ENCODE data around the gene MLLT1.

MLLT1 gene

DNA sequence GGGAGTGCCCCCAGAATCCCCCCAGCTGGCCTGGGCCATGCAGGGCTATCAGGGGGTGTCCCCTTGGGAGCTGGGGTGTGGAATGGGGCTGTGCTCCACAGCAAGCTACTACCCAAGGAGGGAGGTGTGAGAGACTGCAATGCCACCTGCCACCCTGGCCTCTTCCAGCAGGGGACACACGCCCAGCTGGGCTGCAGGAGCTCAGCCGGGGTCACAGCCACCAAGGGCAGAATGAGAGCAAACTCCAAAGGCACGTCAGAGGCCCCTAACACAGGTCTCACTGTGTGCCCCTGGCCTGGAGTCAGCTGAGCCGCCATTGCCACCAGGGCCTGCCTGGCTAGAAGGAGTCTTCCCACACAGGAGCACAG is 55.5 kb downstream of the MLLT1 start:
- no peak for DNase-seq (ENCODE audit: low read depth)
- TF ChIP-seq, protein P1, sequence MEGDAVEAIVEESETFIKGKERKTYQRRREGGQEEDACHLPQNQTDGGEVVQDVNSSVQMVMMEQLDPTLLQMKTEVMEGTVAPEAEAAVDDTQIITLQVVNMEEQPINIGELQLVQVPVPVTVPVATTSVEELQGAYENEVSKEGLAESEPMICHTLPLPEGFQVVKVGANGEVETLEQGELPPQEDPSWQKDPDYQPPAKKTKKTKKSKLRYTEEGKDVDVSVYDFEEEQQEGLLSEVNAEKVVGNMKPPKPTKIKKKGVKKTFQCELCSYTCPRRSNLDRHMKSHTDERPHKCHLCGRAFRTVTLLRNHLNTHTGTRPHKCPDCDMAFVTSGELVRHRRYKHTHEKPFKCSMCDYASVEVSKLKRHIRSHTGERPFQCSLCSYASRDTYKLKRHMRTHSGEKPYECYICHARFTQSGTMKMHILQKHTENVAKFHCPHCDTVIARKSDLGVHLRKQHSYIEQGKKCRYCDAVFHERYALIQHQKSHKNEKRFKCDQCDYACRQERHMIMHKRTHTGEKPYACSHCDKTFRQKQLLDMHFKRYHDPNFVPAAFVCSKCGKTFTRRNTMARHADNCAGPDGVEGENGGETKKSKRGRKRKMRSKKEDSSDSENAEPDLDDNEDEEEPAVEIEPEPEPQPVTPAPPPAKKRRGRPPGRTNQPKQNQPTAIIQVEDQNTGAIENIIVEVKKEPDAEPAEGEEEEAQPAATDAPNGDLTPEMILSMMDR (IDR thresholded peaks at IDR 0.05; ENCODE audit: control insufficient read depth, insufficient read depth, low read depth, low read length, missing control alignments), result no peak
- H3K4me3 ChIP-seq (ENCODE audit: control insufficient read depth, low read depth, low read length), result no peak overlapping the region

DNA sequence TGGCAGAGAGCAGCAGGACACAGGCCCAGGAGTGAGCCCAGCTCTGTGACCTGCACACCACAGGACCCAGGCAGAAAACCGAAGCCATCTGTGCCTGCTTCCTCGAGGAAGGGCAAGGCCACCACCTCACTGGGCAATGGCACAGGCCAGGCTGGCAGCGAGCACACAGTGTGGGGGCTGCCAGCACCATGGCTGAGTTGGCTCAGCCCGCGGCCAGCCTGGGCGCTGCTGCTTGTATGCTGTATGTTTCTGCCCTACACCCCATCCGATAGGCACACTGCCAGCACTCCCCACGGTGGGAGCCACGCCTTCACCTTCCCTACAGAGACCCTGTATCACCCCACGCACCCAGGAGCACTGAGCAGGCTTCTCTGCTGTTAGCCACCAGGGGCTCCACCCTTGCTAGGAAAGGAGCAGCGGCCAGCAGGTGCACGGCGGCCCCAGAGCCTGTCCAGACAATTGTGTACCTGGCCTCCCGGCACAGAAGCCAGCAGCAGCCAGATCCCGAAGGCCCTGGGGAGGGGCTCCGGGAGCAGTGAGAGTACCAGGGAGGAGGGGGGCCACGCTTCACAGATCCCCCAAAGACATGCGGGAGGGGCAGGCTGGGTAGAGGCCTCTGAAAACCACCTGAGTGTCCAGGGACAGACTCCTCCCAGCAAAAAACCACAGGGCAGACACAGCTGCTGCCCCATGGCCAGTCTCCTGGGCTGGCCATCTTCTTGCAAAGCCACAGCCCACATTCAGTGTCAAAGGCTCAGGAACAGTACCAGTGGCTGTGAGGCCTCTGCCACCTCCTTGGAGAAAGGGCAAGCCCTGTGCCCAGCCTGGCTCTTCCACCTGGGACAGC is 56.1 kb downstream of the MLLT1 start:
- H3K4me3 ChIP-seq (ENCODE audit: control insufficient read depth, low read depth, low read length), result no peak overlapping the region
- DNase-seq (ENCODE audit: low read depth), result no peak
- TF ChIP-seq, protein P1 (IDR thresholded peaks at IDR 0.05; ENCODE audit: control insufficient read depth, insufficient read depth, low read depth, low read length, missing control alignments), result peak; percentile 1

DNA sequence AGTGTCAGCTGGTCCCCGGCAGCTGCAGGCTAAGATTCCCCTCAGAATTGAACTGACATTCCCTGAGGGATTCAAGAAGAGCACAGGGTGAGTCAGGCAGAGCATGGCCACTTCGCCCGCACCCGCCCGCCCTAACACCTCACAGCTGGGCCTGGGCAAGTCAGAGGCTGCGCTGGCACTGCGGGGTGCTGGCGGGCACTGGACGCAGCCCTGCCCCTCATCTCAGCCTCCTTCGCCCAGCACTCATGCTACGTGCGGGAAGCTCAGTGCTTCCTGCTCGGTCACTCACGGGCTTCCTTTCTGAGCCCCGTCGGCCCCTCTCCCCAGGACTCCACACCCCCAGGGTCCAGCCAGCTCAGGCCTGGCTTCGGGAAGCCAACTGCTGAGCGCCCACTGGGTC is 56.9 kb downstream of the MLLT1 start:
- H3K4me3 ChIP-seq (ENCODE audit: control insufficient read depth, low read depth, low read length), result no peak overlapping the region
- no peak for DNase-seq (ENCODE audit: low read depth)
- TF ChIP-seq, protein P1 (IDR thresholded peaks at IDR 0.05; ENCODE audit: control insufficient read depth, insufficient read depth, low read depth, low read length, missing control alignments), result no peak

DNA sequence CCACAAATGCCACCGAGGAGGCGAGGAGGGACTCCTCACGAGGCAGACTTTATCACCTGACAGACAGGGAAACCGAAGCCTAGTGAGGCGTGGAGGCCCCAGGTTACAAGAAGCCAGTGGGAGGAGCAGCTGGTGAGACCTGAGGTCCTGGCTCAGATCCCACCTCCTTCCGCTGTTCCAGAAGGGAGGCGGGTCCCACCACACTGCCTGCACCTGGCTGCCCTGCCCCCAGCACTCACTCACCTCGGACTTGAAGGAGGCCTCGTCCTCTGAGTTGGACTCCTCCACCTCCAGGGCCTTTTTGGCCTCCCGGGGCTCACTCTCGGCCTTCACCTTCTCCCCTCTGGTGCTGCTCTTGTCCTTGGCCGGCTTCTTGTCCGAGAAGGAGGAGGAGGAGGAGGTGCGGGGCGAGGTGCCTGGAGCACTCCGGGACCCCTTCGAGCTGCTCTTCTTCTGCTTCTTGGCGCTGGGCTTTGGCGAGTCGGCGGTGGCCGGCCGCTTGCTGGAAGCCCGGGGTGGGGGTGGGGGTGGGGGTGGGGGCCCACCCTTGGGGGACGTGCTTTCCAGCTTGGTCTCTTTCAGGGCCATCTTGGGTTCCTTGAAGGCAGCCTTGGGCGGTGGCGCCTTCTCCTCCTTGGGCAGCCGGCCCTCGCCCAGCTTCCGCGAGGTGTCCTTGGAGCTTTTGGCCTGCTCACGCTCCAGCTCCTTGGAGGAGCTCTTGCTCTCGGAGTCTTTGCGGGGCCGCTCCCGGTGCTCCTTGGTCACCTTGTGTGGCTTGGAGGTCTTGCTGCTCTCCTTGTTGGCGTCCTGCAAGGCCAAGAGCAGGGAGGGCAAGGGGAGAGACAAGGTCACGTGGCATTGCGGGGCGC is 57.7 kb downstream of the MLLT1 start:
- no peak overlapping the region for H3K4me3 ChIP-seq (ENCODE audit: control insufficient read depth, low read depth, low read length)
- no peak for DNase-seq (ENCODE audit: low read depth)
- TF ChIP-seq, protein P1 (IDR thresholded peaks at IDR 0.05; ENCODE audit: control insufficient read depth, insufficient read depth, low read depth, low read length, missing control alignments), result no peak

DNA sequence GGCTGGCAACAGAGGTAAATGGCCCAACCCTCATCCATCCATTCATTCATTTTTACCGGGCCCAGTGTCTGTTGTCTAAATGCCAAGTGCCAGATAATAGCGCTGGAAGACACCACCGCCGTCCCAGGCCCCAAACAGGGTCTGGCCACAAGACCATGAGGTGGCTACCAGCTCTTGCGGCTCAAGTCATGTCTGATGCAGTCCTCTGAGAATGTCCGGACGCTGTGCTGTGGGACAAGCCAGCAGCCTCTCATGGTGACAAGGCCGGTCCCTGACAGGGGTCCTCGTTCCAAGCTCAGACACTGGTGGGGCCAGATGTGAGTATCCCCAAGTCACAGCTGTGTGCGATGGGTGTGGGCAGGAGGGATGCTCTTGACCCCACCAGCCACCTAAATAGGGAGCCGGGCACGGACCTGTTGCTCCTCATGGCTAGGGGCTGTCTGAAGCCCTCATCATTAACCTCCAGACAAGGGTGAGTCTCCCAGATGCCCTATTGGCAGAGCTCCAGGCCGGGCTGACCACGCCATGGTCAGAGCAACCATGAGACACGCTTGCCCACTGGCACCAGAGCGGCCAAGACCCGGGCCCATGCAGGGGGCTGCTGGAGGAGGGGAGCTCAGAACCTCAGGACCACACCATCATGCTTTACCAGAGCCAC is 58.4 kb downstream of the MLLT1 start:
- TF ChIP-seq, protein P1 (IDR thresholded peaks at IDR 0.05; ENCODE audit: control insufficient read depth, insufficient read depth, low read depth, low read length, missing control alignments), result no peak
- no peak for DNase-seq (ENCODE audit: low read depth)
- no peak overlapping the region for H3K4me3 ChIP-seq (ENCODE audit: control insufficient read depth, low read depth, low read length)

DNA sequence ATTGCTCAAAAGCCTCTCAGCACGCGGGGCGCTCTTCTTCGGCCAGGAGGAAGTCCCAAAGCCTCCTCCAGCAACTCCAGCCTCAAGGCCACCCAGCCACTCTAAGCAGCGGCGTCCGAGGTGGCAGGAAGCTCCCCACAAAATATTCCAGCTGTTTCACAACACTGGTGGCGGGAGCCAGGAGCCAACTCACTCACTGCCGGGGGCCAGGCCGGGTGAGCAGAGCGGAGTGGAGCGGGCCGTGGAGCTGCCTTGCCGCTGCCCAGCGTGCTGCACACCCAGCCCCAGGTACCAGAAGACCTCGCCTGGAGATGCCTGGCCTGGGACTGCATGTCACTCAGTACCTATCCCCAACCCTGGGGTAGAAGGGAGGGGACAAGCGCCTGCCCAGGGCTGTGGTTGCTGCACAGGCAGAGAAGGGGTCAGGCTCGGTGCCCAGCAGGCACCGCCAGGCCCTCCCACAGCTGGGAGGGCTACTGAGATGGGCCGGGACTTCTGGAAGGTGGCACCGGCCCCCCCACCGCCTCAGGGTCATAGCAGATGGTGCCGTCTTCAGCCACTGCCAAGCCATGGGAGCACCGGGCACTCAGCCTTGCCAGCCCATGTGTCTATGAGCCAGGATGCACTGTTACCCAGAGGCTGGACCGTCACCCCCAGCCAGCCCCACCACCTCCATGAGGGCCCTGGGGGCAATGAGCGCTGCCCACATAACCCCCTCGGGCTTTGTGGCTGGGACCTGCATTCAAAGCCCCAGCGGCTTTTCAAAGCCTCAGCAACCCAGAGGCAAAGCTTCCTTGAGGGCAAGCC is 59.2 kb downstream of the MLLT1 start:
- no peak for DNase-seq (ENCODE audit: low read depth)
- TF ChIP-seq, protein P1 (IDR thresholded peaks at IDR 0.05; ENCODE audit: control insufficient read depth, insufficient read depth, low read depth, low read length, missing control alignments), result no peak
- H3K4me3 ChIP-seq (ENCODE audit: control insufficient read depth, low read depth, low read length), result no peak overlapping the region
